ENCODE measurements around the gene PSMD2. TPM values are rescaled to one million over a fixed set of nuclear protein-coding genes. Genes with fewer than 3 reads are reported as not detected.

The PSMD2 gene
- total and polyA plus RNA-seq, 2 donors (not counting 3 experiments of a cell fraction or from before 2014, with no cell fraction given) = 414 to 435 TPM

- no TSS peak for BruUV-seq (replicated peaks)
- H3K79me2 ChIP-seq (ENCODE audit: control insufficient read depth, insufficient read depth, low read length) = no peaks in the 10 kb centered on the region
- H3K36me3 ChIP-seq (ENCODE audit: control insufficient read depth in 2 of 2, extremely low read depth in 1 of 2, insufficient read depth in 2 of 2, low read length in 2 of 2) = peaks cover 0 to 7% of the 10 kb centered on the region in 2 experiments
- POLR2A ChIA-PET = no interaction called here
- CTCF ChIA-PET = no interaction called here
- H2AFZ ChIP-seq (ENCODE audit: low read depth, low read length) = no peak overlapping the region
- no peak overlapping the region for H3K27ac ChIP-seq (ENCODE audit: insufficient read depth, low read depth, low read length)
- TF ChIP-seq GATA2 (IDR thresholded peaks at IDR 0.05; ENCODE audit: insufficient read depth, insufficient read length, low read depth, low read length) = no peak
- no peak for TF ChIP-seq FOS (IDR thresholded peaks at IDR 0.05; ENCODE audit: borderline replicate concordance, insufficient read depth, low read length)
- TF ChIP-seq CTCF (IDR thresholded peaks at IDR 0.05; ENCODE audit: extremely low read depth in 1 of 2, insufficient read depth in 1 of 2, low read depth in 1 of 2, low read length in 2 of 2) = no peak
- no peak for TF ChIP-seq MYC (IDR thresholded peaks at IDR 0.05; ENCODE audit: low read depth, low read length)
- TF ChIP-seq POLR2A (IDR thresholded peaks at IDR 0.05; ENCODE audit: low read depth, low read length) = no peak
- TF ChIP-seq POLR2AphosphoS5 (IDR thresholded peaks at IDR 0.05; ENCODE audit: insufficient read depth, low read depth, low read length) = no peak
- no peak for TF ChIP-seq MAX (IDR thresholded peaks at IDR 0.05; ENCODE audit: insufficient read depth, insufficient read length)
- TF ChIP-seq JUN (IDR thresholded peaks at IDR 0.05; ENCODE audit: borderline replicate concordance, insufficient read depth, insufficient read length, low read depth) = no peak
- no peak for TF ChIP-seq EZH2 (IDR thresholded peaks at IDR 0.05; ENCODE audit: borderline replicate concordance, low read depth, low read length, severe bottlenecking)
- dilution Hi-C loops (cut with MboI; ENCODE audit: extremely low pct_ligation_motif_present, low sequenced_read_pairs) = no loop called here
- no peak overlapping the region for H3K4me2 ChIP-seq (ENCODE audit: insufficient read depth, low read length)
- intact Hi-C loops (cut with micrococcal nuclease) = no loop called here
- DNase-seq (ENCODE audit: low read depth, low spot score) (no peak), FAIRE-seq (no peak)
- H4K20me1 ChIP-seq (replicated peaks; ENCODE audit: control insufficient read depth, extremely low read depth, insufficient read depth, low read length) = no peaks in the 10 kb centered on the region
- no peaks in the 10 kb centered on the region for H3K4me1 ChIP-seq (ENCODE audit: control insufficient read depth, extremely low read depth, insufficient read depth, low read length)
- no peaks in the 10 kb centered on the region for H3K9me3 ChIP-seq (replicated peaks; ENCODE audit: control insufficient read depth, insufficient read depth, low read length)
- H3K9me1 ChIP-seq (replicated peaks; ENCODE audit: control insufficient read depth, extremely low read depth, insufficient read depth, low read length) = no peaks in the 10 kb centered on the region
- H3K27me3 ChIP-seq (ENCODE audit: control insufficient read depth in 2 of 2, insufficient read depth in 2 of 2, low read length in 2 of 2) = no peaks in the 10 kb centered on the region
- no peak overlapping the region for H3K4me3 ChIP-seq (replicated peaks in 1 of 3; ENCODE audit: insufficient read depth in 1 of 3, low read depth in 1 of 3, low read length in 3 of 3)
- no peak overlapping the region for H3K9ac ChIP-seq (replicated peaks; ENCODE audit: extremely low read depth, insufficient read depth, low read length)
These were observed 51.6 kb downstream of the PSMD2 start for GRCh38 chr3:184350618-184351017.

Data from endothelial cell of umbilical vein (primary cell).